PC-3 (cell line): ENCODE measurements around the gene PRRT2. TPM values are rescaled to one million over a fixed set of nuclear protein-coding genes. Genes with fewer than 3 reads are reported as not detected.

Source experiments
- ATAC-seq: fragments of 200-7000 bp; cut with Tn5 transposase; 2 replicates; pipeline ENCODE4 v1.9.1; 2020; ENCODE audit warnings: mild to moderate bottlenecking, moderate library complexity
- BruUV-seq: library from RNA; stranded (reverse); fragments of 400-500 nt; replicated peaks from 2 replicates; lab custom pipeline; 2021; lab: Mats Ljungman, UMichigan
- CTCF ChIA-PET: fragments of 300-600 bp; sonication (Branson Sonifier 250); formaldehyde crosslinking; loops from one replicate; lab custom pipeline; 2022; ENCODE audit warnings: antibody characterized with exemption; lab: Charles Lee
- POLR2A ChIA-PET: fragments of 300-600 bp; sonication (Branson Sonifier 250); formaldehyde crosslinking; loops from one replicate; lab custom pipeline; 2022; ENCODE audit warnings: antibody characterized with exemption; ENCODE audit not compliant: unreplicated experiment; lab: Charles Lee
- DNase-seq: peaks from one replicate; pipeline ENCODE4 v3.0.0-alpha.2; 2015
- H2AFZ ChIP-seq: fragments of 300-600 bp; sonication (generic); 2 replicates; pipeline ENCODE4 v1.6.0; 2016; ENCODE audit warnings: antibody characterized with exemption, low read length
- H3F3A ChIP-seq: fragments of 300-600 bp; sonication (generic); one replicate; pipeline ENCODE4 v1.6.0; 2017; ENCODE audit warnings: antibody characterized with exemption, low read length, control low read depth, mild to moderate bottlenecking; ENCODE audit not compliant: unreplicated experiment
- H3K27ac ChIP-seq: fragments of 300-600 bp; sonication (generic); 2 replicates; pipeline ENCODE4 v1.5.1; 2016; ENCODE audit warnings: mild to moderate bottlenecking, low read length
- H3K27me3 ChIP-seq: fragments of 300-600 bp; sonication (generic); 2 replicates; pipeline ENCODE4 v1.6.1; 2016; ENCODE audit warnings: low read length, mixed read lengths
- H3K36me3 ChIP-seq: fragments of 300-600 bp; sonication (generic); 2 replicates; pipeline ENCODE4 v1.6.1; 2016; ENCODE audit warnings: low read depth, mixed run types, low read length, mixed read lengths
- H3K4me1 ChIP-seq: fragments of 300-600 bp; sonication (generic); 2 replicates; pipeline ENCODE4 v1.5.1; 2016; ENCODE audit warnings: low read length; ENCODE audit not compliant: insufficient read depth
- H3K4me2 ChIP-seq: fragments of 300-600 bp; sonication (generic); 2 replicates; pipeline ENCODE4 v1.6.0; 2016; ENCODE audit warnings: low read length
- H3K4me3 ChIP-seq: fragments of 300-600 bp; sonication (generic); 2 replicates; pipeline ENCODE4 v1.5.1; 2016; ENCODE audit warnings: mild to moderate bottlenecking, low read length, mixed read lengths
- H3K79me2 ChIP-seq: fragments of 300-600 bp; sonication (generic); 2 replicates; pipeline ENCODE4 v1.6.1; 2017; ENCODE audit warnings: low read length, mixed read lengths
- H3K9ac ChIP-seq: fragments of 300-600 bp; sonication (generic); 2 replicates; pipeline ENCODE4 v1.6.0; 2016; ENCODE audit warnings: mild to moderate bottlenecking, low read length
- H3K9me2 ChIP-seq: fragments of 300-600 bp; sonication (generic); replicated peaks from 2 replicates; pipeline ENCODE4 v1.6.1; 2016; ENCODE audit warnings: mixed run types, low read length, mixed read lengths
- H3K9me3 ChIP-seq: fragments of 300-600 bp; sonication (generic); 2 replicates; pipeline ENCODE4 v1.6.1; 2016; ENCODE audit warnings: low read length, mixed read lengths
- H4K20me1 ChIP-seq: fragments of 300-600 bp; sonication (generic); 2 replicates; pipeline ENCODE4 v1.6.1; 2016; ENCODE audit warnings: low read length, mixed read lengths
- EZH2 ChIP-seq: fragments of 300-600 bp; sonication (generic); IDR thresholded peaks from one replicate; pipeline ENCODE4 v1.6.1; 2017; ENCODE audit warnings: antibody characterized with exemption, mild to moderate bottlenecking, low read length; ENCODE audit not compliant: unreplicated experiment
- EZH2phosphoT487 ChIP-seq: fragments of 300-600 bp; sonication (generic); IDR thresholded peaks from 2 replicates; pipeline ENCODE4 v1.6.1; 2018; ENCODE audit warnings: mild to moderate bottlenecking, antibody characterized with exemption, low read length, borderline replicate concordance
- intact Hi-C: fragments of 100-400 bp; cut with micrococcal nuclease; formaldehyde crosslinking; loops from 2 replicates; pipeline ENCODE4 v1.9.0; 2023
- total RNA-seq: library from RNA; depleted of rRNA; stranded (reverse); fragments of >200 nt; gene quantifications from 2 replicates; pipeline ENCODE4 v1.2.3, GENCODE V29; 2014
- TF ChIP-seq, protein P1 (sequence below): fragments of 300-600 bp; sonication (generic); conservative IDR thresholded peaks from 2 replicates; pipeline ENCODE4 v1.5.1; 2017; ENCODE audit warnings: antibody characterized with exemption, low read depth, mild to moderate bottlenecking, low read length

Gene PRRT2
- total RNA-seq, 1 experiment from 2014 or later = 0.40 TPM

DNA sequence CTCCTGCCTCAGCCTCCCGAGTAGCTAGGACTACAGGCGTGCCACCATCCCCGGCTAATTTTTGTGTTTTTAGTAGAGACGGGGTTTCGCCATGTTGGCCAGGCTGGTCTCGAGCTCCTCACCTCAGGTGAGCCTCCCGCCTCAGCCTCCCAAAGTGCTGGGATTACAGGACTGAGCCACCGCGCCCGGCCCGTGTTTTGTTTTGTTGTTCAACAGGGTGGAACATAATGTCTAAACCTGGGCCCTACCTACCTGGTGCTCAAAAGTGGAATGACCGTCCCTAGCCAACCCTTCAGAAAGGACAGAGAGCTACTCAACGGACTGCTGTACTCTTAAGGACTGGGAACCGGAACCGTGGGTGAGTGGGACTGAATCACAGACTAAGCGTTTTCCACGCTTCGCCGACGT, 22.2 kb upstream of the PRRT2 start:
- POLR2A ChIA-PET = no interaction called here
- BruUV-seq = TSS peak; percentile 94
- peak overlapping the region; percentile 82 for H3K4me2 ChIP-seq
- H3K4me1 ChIP-seq = peaks cover 13% of the 10 kb centered on the region
- peak overlapping the region; percentile 89 for H2AFZ ChIP-seq
- H3K79me2 ChIP-seq = peaks cover 42% of the 10 kb centered on the region
- H3K27me3 ChIP-seq = no peaks in the 10 kb centered on the region
- H4K20me1 ChIP-seq = no peaks in the 10 kb centered on the region; the same call in 1 of the 2 replicates
- intact Hi-C loops = no loop called here
- CTCF ChIA-PET = interaction anchor here (1.6 kb wide), 1 partner anchor 26 kb away, joined by 5 read pairs; the partner anchor contains the start of gene PAGR1
- DNase-seq (no peak), ATAC-seq (peak; percentile 6; the same call in 1 of the 2 replicates)
- no peak for TF ChIP-seq EZH2phosphoT487
- TF ChIP-seq, protein P1, sequence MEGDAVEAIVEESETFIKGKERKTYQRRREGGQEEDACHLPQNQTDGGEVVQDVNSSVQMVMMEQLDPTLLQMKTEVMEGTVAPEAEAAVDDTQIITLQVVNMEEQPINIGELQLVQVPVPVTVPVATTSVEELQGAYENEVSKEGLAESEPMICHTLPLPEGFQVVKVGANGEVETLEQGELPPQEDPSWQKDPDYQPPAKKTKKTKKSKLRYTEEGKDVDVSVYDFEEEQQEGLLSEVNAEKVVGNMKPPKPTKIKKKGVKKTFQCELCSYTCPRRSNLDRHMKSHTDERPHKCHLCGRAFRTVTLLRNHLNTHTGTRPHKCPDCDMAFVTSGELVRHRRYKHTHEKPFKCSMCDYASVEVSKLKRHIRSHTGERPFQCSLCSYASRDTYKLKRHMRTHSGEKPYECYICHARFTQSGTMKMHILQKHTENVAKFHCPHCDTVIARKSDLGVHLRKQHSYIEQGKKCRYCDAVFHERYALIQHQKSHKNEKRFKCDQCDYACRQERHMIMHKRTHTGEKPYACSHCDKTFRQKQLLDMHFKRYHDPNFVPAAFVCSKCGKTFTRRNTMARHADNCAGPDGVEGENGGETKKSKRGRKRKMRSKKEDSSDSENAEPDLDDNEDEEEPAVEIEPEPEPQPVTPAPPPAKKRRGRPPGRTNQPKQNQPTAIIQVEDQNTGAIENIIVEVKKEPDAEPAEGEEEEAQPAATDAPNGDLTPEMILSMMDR = no peak
- no peak for TF ChIP-seq EZH2
- H3K27ac ChIP-seq = no peak overlapping the region
- peak overlapping the region; percentile 69 for H3K9ac ChIP-seq
- H3F3A ChIP-seq = no peaks in the 10 kb centered on the region
- H3K36me3 ChIP-seq = no peaks in the 10 kb centered on the region; the same call in 1 of the 2 replicates
- H3K9me3 ChIP-seq = no peaks in the 10 kb centered on the region
- H3K9me2 ChIP-seq = no peaks in the 10 kb centered on the region
- peak overlapping the region; percentile 69 for H3K4me3 ChIP-seq

- Histone ChIP-seq H4K20me1 (no peaks in the 10 kb centered on the region; the same call in 1 of the 2 replicates), H3K9me2 (no peaks in the 10 kb centered on the region), H3K27me3 (no peaks in the 10 kb centered on the region), H2AFZ (peak within 1 kb of the TSS; percentile 89), H3K79me2 (peaks cover 48% of the 10 kb centered on the region), H3K4me2 (peak within 1 kb of the TSS; percentile 99), H3K36me3 (peaks cover 5% of the 10 kb centered on the region; the same call in 1 of the 2 replicates), H3F3A (no peaks in the 10 kb centered on the region), H3K4me1 (peaks cover 13% of the 10 kb centered on the region), H3K9me3 (no peaks in the 10 kb centered on the region), H3K4me3 (peak within 1 kb of the TSS; percentile 90), H3K27ac (peak within 1 kb of the TSS; percentile 36; the same call in 1 of the 2 replicates), H3K9ac (peak within 1 kb of the TSS; percentile 93)
- no TSS peak for BruUV-seq
- intact Hi-C loops = no loop called here
- CTCF ChIA-PET = interaction anchor here (1.6 kb wide), 1 partner anchor 25 kb away, joined by 5 read pairs; the partner anchor contains the start of gene PAGR1
- ATAC-seq = peak; percentile 94
- DNase-seq = peak; percentile 97
- POLR2A ChIA-PET = no interaction called here
- TF ChIP-seq, protein P1 = peak; percentile 59
- no peak for TF ChIP-seq EZH2
Measured at GRCh38 chr16:29790183-29790948, 21.6 kb upstream of the PRRT2 start, which contains the start of gene KIF22. Gene KIF22 (plus strand): TSS chr16:29790751. CDS start chr16:29790760, 9 bp downstream.
